HepG2 (cell line): Measurements from ENCODE around the gene CCND1. TPM values are rescaled to one million over a fixed set of nuclear protein-coding genes. Genes with fewer than 3 reads are reported as not detected.
"Not testable (repeated sequence)": the region's sequence is repeated elsewhere in the genome, so short reads cannot be mapped to it uniquely, and the experiment has no call there.

Source experiments
- ATAC-seq: fragments of 200-7000 bp; cut with Tn5 transposase; 3 replicates; pipeline ENCODE4 v1.9.1; 2020; ENCODE audit warnings: mild to moderate bottlenecking, moderate library complexity
- BruUV-seq: library from RNA; stranded (reverse); fragments of 400-500 nt; replicated peaks from 2 replicates; lab custom pipeline; 2021; lab: Mats Ljungman, UMichigan
- CTCF ChIA-PET: fragments of 300-600 bp; formaldehyde crosslinking; extraction: SDS; loops from one replicate; lab custom pipeline; 2021; ENCODE audit warnings: low total read pairs, inconsistent platforms, low intra/inter-chr PET ratio; lab: Yijun Ruan, JAX
- POLR2A ChIA-PET: fragments of 350-600 bp; sonication (Branson Sonifier 250); formaldehyde crosslinking; loops from one replicate; lab custom pipeline; 2020; ENCODE audit warnings: antibody characterized with exemption, inconsistent platforms; lab: Yijun Ruan, JAX
- DNase-seq: peaks from one replicate; pipeline ENCODE4 v3.0.0-alpha.2; 2015; ENCODE audit warnings: low spot score
- FAIRE-seq: peaks from 3 replicates; lab custom pipeline; 2011; peaks lifted over from hg19 to GRCh38; lab: Jason Lieb, UNC
- H2AFZ ChIP-seq: one replicate; pipeline ENCODE4 v1.6.1; 2011; ENCODE audit warnings: low read length, inconsistent platforms
- H3K27ac ChIP-seq: fragments of 300-600 bp; 3 replicates; pipeline ENCODE4 v1.8.0; 2011; ENCODE audit warnings: mixed run types, mild to moderate bottlenecking, mixed read lengths, low read length, inconsistent platforms; ENCODE audit not compliant: insufficient read depth; ENCODE audit errors: extremely low read length
- H3K27me3 ChIP-seq, 2 experiments: fragments of 200-600 bp in 1 of 2; 2 replicates in 1 of 2; 3 replicates in 1 of 2; pipeline versions ENCODE4 v1.6.0 to v1.8.0; 2011; ENCODE audit warnings: low read length in 2 of 2, mild to moderate bottlenecking in 2 of 2, moderate library complexity in 2 of 2, inconsistent platforms in 1 of 2; ENCODE audit not compliant: insufficient read depth in 2 of 2, control insufficient read depth in 1 of 2
- H3K36me3 ChIP-seq, 2 experiments: fragments of 200-600 bp in 1 of 2; replicated peaks in 1 of 2; 2 replicates in 1 of 2; 3 replicates in 1 of 2; pipeline versions ENCODE4 v1.5.1 to v1.8.0; 2011; ENCODE audit warnings: low read length in 2 of 2, inconsistent platforms in 1 of 2; ENCODE audit not compliant: insufficient read depth in 2 of 2, control insufficient read depth in 1 of 2
- H3K4me1 ChIP-seq: 2 replicates; pipeline ENCODE4 v1.5.1; 2012; ENCODE audit warnings: low read length, inconsistent platforms; ENCODE audit not compliant: insufficient read depth
- H3K4me2 ChIP-seq: 2 replicates; pipeline ENCODE4 v1.6.0; 2011; ENCODE audit warnings: low read depth, low read length, inconsistent platforms
- H3K4me3 ChIP-seq, 3 experiments: fragments of 200-600 bp in 1 of 3; sonication (generic), shearing (Covaris generic) in 1 of 3; replicated peaks in 1 of 3; 2 replicates each; pipeline ENCODE4 v1.5.1; 2011 to 2016; ENCODE audit warnings: low read length in 3 of 3, inconsistent platforms in 2 of 3, low read depth in 2 of 3, mild to moderate bottlenecking in 2 of 3, control low read depth in 1 of 3, mixed read lengths in 1 of 3; ENCODE audit not compliant: insufficient read depth in 1 of 3
- H3K79me2 ChIP-seq: one replicate; pipeline ENCODE4 v1.6.1; 2011; ENCODE audit warnings: low read length, inconsistent platforms; ENCODE audit not compliant: insufficient read depth
- H3K9ac ChIP-seq: 2 replicates; pipeline ENCODE4 v1.6.0; 2011; ENCODE audit warnings: mild to moderate bottlenecking, low read depth, low read length, inconsistent platforms; ENCODE audit not compliant: insufficient read depth
- H3K9me3 ChIP-seq: 2 replicates; pipeline ENCODE4 v1.5.1; 2012; ENCODE audit warnings: mild to moderate bottlenecking, low read length
- H4K20me1 ChIP-seq: 2 replicates; pipeline ENCODE4 v1.6.0; 2011; ENCODE audit warnings: inconsistent platforms, mild to moderate bottlenecking, low read length, moderate library complexity; ENCODE audit not compliant: insufficient read depth
- DNMT3B ChIP-seq: conservative IDR thresholded peaks from 2 replicates; pipeline ENCODE4 v1.6.1; 2016; ENCODE audit warnings: missing biosample characterization, control low read depth
- FOXA3 ChIP-seq: IDR thresholded peaks from 2 replicates; pipeline ENCODE4 v1.6.1; 2016; ENCODE audit warnings: missing genetic modification reagents, missing compliant biosample characterization
- KDM2A ChIP-seq: sonication (generic); formaldehyde crosslinking; IDR thresholded peaks from 2 replicates; pipeline ENCODE4 v1.4.0; 2020; ENCODE audit warnings: low read depth, missing genetic modification reagents, borderline replicate concordance
- MAFF ChIP-seq: IDR thresholded peaks from 2 replicates; pipeline ENCODE4 v1.6.1; 2011; ENCODE audit warnings: low read depth, low read length, improper control_type of control experiment
- MAFG ChIP-seq: sonication (generic); formaldehyde crosslinking; IDR thresholded peaks from 2 replicates; pipeline ENCODE4 v1.5.1; 2020; ENCODE audit warnings: mild to moderate bottlenecking, missing genetic modification reagents
- ZBTB7B ChIP-seq: sonication (generic); formaldehyde crosslinking; IDR thresholded peaks from 2 replicates; pipeline ENCODE4 v1.4.0; 2020; ENCODE audit warnings: missing genetic modification reagents
- ZMYM3 ChIP-seq: sonication (generic); formaldehyde crosslinking; IDR thresholded peaks from 2 replicates; pipeline ENCODE4 v1.5.1; 2020; ENCODE audit warnings: mild to moderate bottlenecking, missing genetic modification reagents
- ZNF746 ChIP-seq: sonication (generic); formaldehyde crosslinking; IDR thresholded peaks from 2 replicates; pipeline ENCODE4 v1.8.0; 2022; ENCODE audit warnings: mild to moderate bottlenecking, missing genetic modification reagents
- WGBS: methylation state at CpG from one replicate; pipeline ENCODE4 v1.1.6; 2017; ENCODE audit warnings: low lambda C conversion rate; 5-methylcytosine and 5-hydroxymethylcytosine counted together
- in situ Hi-C: cut with HindIII; loops from 2 replicates; pipeline ENCODE4 v1.10.0; 2017; ENCODE audit warnings: low pct_unique_long_range_greater_than_20kb; ENCODE audit not compliant: extremely low pct_ligation_motif_present
- intact Hi-C: fragments of 100-400 bp; cut with micrococcal nuclease; formaldehyde crosslinking; loops from one replicate; pipeline ENCODE4 v1.10.0; 2022; ENCODE audit not compliant: unreplicated experiment
- polyA plus RNA-seq, 8 experiments: library from polyadenylated mRNA; depleted of rRNA in 3 of 8; stranded (reverse) in 7 of 8; unstranded in 1 of 8; fragments of >200 nt; fragmentation: Illumina TruSeq in 4 of 8; extraction: Trizol in 4 of 8; gene quantifications; 2 replicates each; pipeline versions ENCODE4 v1.2.1 to v1.2.3, GENCODE V29; 2011 to 2016; ENCODE audit warnings: low read depth in 4 of 8, missing spikeins in 1 of 8, mixed read lengths in 1 of 8; ENCODE audit not compliant: insufficient read depth in 1 of 8
- total RNA-seq, 5 experiments: library from RNA; depleted of rRNA; stranded (reverse); fragments of >200 nt; fragmentation: Illumina TruSeq; extraction: Trizol; gene quantifications; 2 replicates each; pipeline ENCODE4 v1.2.3, GENCODE V29; 2016; ENCODE audit warnings: low read depth in 1 of 5
- TF ChIP-seq, protein P1 (sequence below): sonication (generic); formaldehyde crosslinking; IDR thresholded peaks from 2 replicates; pipeline ENCODE4 v1.4.0; 2020; ENCODE audit warnings: missing genetic modification reagents, borderline replicate concordance
- TF ChIP-seq, protein P2 (sequence below): sonication (generic); formaldehyde crosslinking; IDR thresholded peaks from 2 replicates; pipeline ENCODE4 v1.8.1; 2023; ENCODE audit warnings: mild to moderate bottlenecking, moderate library complexity, missing genetic modification reagents
- TF ChIP-seq, protein P3 (sequence below): sonication (generic); formaldehyde crosslinking; IDR thresholded peaks from 2 replicates; pipeline ENCODE4 v1.8.0; 2022; ENCODE audit warnings: mild to moderate bottlenecking, missing genetic modification reagents; ENCODE audit not compliant: insufficient replicate concordance
- TF ChIP-seq, protein P4 (sequence below), 2 experiments: fragments of 450-650 bp in 1 of 2; sonication (generic) in 1 of 2; formaldehyde crosslinking; IDR thresholded peaks; 2 replicates each; pipeline versions ENCODE4 v1.5.0 to v1.8.0; 2020 to 2022; ENCODE audit warnings: mild to moderate bottlenecking in 1 of 2, missing genetic modification reagents in 1 of 2
- TF ChIP-seq, protein P5 (sequence below): IDR thresholded peaks from 2 replicates; pipeline ENCODE4 v1.6.1; 2016; ENCODE audit warnings: mild to moderate bottlenecking
- TF ChIP-seq, protein P6 (sequence below): sonication (generic); IDR thresholded peaks from 2 replicates; pipeline ENCODE4 v1.6.1; 2016; ENCODE audit warnings: low read depth, borderline replicate concordance

The CCND1 gene
- total and polyA plus RNA-seq, 2 of the 13 experiments (the other 11 are each of a cell fraction or from before 2014, with no cell fraction given), result 107 to 136 TPM

DNA sequence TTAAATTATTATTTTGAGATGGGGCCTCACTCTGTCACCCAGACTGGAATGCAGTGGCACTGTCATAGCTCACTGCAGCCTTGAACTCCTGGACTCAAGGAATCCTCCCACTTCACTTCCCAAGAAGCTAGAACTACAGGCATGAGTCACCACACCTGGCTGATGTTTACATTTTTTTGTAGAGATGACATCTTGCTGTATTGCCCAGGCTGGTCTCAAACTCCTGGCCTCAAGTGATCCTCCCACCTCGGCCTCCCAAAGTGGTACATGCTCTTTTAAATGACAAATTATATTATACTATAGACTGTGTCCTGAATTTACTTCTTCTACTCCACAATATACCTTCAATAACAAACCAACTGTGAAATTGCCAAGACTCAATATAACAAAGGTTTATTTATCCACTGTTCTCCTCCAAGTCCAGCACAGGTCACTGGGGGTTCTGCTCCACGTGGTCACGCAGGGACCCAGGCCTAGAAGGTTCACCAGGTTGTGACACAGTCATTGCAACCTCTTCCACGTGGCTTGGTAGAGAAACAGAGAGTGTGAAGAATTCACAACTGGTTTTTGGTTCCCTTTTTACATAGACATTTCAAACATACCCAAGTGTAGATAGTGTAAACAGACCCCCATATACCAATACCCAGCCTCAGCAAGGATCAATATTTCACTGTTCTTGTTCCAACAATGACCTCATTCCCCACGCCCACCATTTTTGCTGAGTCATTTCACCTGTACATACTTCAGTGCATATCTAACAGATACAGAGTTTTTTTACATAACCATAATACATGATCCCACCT is 47.2 kb downstream of the CCND1 start:
- H3K4me3 ChIP-seq, H3K79me2 ChIP-seq, H3K9me3 ChIP-seq, H3K9ac ChIP-seq, H2AFZ ChIP-seq, H4K20me1 ChIP-seq, H3K36me3 ChIP-seq, BruUV-seq, H3K27me3 ChIP-seq: not testable (repeated sequence)
- H3K4me1 ChIP-seq, result peaks cover 56% of the 10 kb centered on the region
- in situ Hi-C loops, result loop anchor here (5.0 kb wide), 2 partner anchors 114 to 199 kb away; no protein-coding TSS in a partner anchor
- 0 out of 2 replicates have a peak overlapping the region, but pooled peaks have one; percentile 3 for H3K4me2 ChIP-seq
- ChIA-PET POLR2A (interaction anchor here (0.7 to 1.0 kb wide), 2 partner anchors 11 to 21 kb away, joined by 4 read pairs; no protein-coding TSS in a partner anchor), CTCF (interaction anchor here (3.1 kb wide), 1 partner anchor 113 kb away, joined by 18 read pairs; no protein-coding TSS in a partner anchor)
- DNase-seq, result peak; percentile 77
- WGBS, result 8% methylated on average over 5 of the region's 5 CpGs
- ATAC-seq, result peak; percentile 42
- H3K27ac ChIP-seq, result peak overlapping the region; percentile 54
- intact Hi-C loops, result loop anchor here (2.0 to 5.0 kb wide), 2 partner anchors 21 to 154 kb away; no protein-coding TSS in a partner anchor
- FAIRE-seq, result peak; percentile 81
- peak; percentile 96 for TF ChIP-seq MAFF
- TF ChIP-seq, protein P1, sequence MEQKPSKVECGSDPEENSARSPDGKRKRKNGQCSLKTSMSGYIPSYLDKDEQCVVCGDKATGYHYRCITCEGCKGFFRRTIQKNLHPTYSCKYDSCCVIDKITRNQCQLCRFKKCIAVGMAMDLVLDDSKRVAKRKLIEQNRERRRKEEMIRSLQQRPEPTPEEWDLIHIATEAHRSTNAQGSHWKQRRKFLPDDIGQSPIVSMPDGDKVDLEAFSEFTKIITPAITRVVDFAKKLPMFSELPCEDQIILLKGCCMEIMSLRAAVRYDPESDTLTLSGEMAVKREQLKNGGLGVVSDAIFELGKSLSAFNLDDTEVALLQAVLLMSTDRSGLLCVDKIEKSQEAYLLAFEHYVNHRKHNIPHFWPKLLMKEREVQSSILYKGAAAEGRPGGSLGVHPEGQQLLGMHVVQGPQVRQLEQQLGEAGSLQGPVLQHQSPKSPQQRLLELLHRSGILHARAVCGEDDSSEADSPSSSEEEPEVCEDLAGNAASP (CRISPR knock-in tag), result peak; percentile 44; the same call in 1 of the 2 replicates
- peak; percentile 78; the same call in 1 of the 2 replicates for TF ChIP-seq FOXA3 (CRISPR knock-in tag)
- TF ChIP-seq, protein P2, sequence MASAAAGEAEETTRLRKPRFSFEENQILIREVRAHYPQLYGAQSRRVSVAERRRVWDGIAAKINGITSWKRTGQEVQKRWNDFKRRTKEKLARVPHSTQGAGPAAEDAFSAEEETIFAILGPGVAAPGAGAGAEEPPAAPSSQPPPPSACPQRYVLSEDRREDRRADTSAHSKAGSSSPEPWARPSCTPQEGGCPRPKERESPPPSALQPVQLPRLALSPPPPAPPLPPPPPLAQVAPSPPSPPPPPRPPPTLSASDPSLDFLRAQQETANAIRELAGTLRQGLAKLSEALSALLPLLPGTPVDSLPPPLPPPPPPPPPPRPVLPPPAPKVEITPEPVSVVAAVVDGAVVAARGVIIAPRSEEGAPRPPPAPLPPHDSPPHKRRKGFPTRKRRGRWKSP (CRISPR knock-in tag), result peak; percentile 46; the same call in 1 of the 2 replicates
- TF ChIP-seq, protein P3, sequence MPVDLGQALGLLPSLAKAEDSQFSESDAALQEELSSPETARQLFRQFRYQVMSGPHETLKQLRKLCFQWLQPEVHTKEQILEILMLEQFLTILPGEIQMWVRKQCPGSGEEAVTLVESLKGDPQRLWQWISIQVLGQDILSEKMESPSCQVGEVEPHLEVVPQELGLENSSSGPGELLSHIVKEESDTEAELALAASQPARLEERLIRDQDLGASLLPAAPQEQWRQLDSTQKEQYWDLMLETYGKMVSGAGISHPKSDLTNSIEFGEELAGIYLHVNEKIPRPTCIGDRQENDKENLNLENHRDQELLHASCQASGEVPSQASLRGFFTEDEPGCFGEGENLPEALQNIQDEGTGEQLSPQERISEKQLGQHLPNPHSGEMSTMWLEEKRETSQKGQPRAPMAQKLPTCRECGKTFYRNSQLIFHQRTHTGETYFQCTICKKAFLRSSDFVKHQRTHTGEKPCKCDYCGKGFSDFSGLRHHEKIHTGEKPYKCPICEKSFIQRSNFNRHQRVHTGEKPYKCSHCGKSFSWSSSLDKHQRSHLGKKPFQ (CRISPR knock-in tag), result peak; percentile 51
- TF ChIP-seq ZNF746 (CRISPR knock-in tag), result 0 out of 2 replicates have a peak, but pooled peaks have one; percentile 29
- TF ChIP-seq, protein P4, sequence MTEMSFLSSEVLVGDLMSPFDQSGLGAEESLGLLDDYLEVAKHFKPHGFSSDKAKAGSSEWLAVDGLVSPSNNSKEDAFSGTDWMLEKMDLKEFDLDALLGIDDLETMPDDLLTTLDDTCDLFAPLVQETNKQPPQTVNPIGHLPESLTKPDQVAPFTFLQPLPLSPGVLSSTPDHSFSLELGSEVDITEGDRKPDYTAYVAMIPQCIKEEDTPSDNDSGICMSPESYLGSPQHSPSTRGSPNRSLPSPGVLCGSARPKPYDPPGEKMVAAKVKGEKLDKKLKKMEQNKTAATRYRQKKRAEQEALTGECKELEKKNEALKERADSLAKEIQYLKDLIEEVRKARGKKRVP (CRISPR knock-in tag; IDR thresholded peaks at IDR 0.05), result peak in 1 of 2 experiments; percentile 65; a peak in 2 of 4 replicates
- TF ChIP-seq MAFG (CRISPR knock-in tag), result peak; percentile 95
- TF ChIP-seq DNMT3B (CRISPR knock-in tag), result peak; percentile 86
- TF ChIP-seq, protein P5, sequence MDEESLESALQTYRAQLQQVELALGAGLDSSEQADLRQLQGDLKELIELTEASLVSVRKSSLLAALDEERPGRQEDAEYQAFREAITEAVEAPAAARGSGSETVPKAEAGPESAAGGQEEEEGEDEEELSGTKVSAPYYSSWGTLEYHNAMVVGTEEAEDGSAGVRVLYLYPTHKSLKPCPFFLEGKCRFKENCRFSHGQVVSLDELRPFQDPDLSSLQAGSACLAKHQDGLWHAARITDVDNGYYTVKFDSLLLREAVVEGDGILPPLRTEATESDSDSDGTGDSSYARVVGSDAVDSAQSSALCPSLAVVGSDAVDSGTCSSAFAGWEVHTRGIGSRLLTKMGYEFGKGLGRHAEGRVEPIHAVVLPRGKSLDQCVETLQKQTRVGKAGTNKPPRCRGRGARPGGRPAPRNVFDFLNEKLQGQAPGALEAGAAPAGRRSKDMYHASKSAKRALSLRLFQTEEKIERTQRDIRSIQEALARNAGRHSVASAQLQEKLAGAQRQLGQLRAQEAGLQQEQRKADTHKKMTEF (CRISPR knock-in tag), result 0 out of 2 replicates have a peak, but pooled peaks have one; percentile 17
- TF ChIP-seq, protein P6, sequence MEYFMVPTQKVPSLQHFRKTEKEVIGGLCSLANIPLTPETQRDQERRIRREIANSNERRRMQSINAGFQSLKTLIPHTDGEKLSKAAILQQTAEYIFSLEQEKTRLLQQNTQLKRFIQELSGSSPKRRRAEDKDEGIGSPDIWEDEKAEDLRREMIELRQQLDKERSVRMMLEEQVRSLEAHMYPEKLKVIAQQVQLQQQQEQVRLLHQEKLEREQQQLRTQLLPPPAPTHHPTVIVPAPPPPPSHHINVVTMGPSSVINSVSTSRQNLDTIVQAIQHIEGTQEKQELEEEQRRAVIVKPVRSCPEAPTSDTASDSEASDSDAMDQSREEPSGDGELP, result peak; percentile 81
- TF ChIP-seq ZMYM3 (CRISPR knock-in tag), result peak; percentile 53; the same call in 1 of the 2 replicates
- TF ChIP-seq ZBTB7B (CRISPR knock-in tag), result peak; percentile 77; the same call in 1 of the 2 replicates
- TF ChIP-seq KDM2A, result 0 out of 2 replicates have a peak, but pooled peaks have one; percentile 41
